GM03348 (cell line): ENCODE data around the gene FAM131C.
"Not testable (repeated sequence)": the region's sequence is repeated elsewhere in the genome, so short reads cannot be mapped to it uniquely, and the experiment has no call there.

Experiments
- DNase-seq: peaks from one replicate; pipeline ENCODE4 v3.0.0; 2012; ENCODE audit warnings: low spot score

The FAM131C gene

GRCh38 chr1:16058394-16059120, 14.9 kb downstream of the FAM131C start:
- DNase-seq: not testable (repeated sequence)

- DNase-seq: not testable (repeated sequence)
These were observed 16.0 kb downstream of the FAM131C start for GRCh38 chr1:16057314-16057915.

- not testable (repeated sequence) for DNase-seq
These were observed 16.9 kb downstream of the FAM131C start for GRCh38 chr1:16056521-16056912.

DNA sequence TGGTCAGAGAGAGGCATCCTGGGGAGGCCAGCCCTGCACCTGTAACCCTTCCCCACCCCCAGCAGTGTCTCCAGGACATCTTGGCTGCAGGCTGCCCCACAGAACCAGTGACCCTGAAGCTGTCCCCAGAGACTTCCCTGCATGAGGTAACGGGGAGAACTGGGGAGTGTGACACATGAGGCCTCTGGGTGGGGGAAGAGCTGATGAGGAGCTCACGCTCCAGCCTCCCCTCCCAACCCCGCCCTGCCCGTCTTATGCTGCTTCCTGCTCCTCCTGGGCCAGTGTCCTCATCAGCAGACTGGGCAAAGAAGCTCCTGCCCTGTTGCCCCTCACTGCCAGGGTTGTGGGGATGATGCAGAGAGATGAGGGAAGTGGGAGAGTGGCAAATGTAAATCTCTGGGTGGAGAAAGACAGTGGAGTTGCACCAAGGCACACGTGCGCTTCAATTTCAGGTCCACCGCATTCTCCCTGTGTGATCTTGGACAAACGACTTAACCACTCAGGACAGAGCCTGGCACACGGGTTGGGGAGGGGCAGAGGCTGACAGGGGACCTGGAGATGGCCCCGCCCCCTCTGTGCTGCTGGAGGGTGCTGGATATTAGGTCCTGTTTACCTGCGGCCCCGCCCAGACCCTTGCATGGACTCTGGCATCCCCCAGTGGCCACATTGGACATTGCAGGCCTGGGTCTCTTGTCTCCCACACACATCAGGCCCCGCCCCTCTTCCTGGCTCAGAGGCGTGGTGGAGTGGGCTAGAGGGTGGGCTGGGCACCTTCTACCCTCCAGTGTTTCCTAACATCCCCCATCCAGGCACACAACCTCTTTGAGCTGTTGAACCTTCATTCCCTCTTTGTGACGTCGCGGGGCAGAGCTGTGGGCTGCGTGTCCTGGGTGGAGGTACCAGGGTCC, 17.6 kb downstream of the FAM131C start:
- DNase-seq: peak; percentile 88

DNA sequence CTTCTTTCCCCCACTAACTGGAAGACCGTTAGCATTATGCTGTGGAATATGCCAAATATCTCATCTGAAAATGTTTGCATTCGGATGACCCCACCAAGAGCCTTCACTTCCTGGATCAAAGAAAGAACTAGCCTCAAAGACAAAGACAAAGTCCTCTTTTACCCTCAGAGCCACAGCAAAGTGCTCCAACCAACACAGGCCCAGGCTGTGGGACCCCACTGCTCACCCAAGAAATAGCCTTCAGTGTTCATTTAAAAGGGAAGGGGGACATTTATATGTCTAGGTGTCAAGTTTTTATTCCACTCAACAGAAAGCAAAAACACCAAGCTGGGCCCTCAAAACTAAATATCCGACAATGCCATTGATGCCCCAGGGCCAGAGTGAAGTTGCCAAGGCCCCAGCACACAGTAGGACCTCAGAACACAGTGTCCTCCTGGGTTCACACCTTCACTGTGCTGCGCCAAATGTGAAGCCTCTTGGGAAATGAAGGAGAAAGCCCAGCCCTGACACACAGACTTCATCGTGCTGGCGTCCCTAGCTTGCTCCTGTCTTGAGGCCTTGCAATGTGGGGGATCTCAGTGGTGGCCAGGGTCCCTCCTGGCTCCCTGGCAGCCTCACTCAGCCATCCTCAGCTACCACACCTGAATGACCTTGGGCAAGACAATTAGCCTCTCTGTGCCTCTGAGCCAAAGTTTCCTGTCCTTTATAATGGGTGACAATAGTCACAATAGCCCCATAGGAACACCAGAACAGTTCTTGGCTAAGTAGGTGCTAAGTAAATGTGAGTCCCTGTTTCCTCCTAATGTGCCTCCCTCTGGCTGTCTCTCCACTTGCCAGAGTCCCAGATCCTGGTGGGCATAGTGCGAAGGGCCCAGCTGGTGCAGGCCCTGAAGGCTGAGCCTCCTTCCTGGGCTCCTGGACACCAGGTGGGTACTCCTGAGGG, 18.6 kb downstream of the FAM131C start:
- DNase-seq: no peak

- no peak for DNase-seq
These were observed 19.5 kb downstream of the FAM131C start for GRCh38 chr1:16053781-16054502.

- DNase-seq: not testable (repeated sequence)
These were observed 21.5 kb downstream of the FAM131C start for GRCh38 chr1:16051949-16052348.

DNA sequence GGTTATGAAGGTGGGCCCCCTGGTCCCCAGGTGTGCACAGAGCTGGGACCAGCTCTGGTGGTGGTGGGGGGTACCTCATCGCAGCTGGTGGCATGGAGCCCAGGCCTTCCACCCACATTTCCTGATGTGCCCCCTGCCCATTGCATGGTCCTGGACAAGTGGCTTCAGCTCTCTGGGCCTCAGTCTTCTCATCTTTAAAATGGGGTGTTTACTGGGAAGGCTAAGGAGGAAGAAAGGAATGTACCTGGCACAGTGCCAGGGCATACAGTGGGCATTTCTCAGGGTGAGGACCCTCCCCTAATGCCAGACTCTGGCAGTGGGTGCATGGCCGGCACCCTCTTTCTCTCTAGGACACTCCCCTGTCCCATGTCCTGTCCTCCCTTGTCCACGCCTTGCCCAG, 22.4 kb downstream of the FAM131C start:
- no peak for DNase-seq

DNA sequence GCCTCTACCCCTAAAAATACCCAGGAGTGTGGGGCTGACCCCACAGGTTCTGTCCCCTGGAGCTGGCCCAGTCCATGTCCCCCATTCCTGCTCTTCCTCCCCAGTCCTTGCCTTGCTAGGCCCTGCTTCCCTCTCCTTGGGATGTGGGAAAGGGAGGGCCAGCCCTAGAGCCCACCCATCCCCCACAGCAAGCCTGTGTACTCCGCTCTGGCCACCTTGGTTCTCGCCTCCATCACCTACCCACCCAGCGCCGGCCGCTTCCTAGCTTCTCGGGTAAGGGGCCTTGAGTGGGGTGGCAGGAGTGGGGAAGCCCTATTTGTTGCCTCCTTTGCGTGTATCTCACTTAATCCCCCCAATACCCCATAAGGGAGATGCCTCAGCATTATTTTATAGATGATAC, 23.1 kb downstream of the FAM131C start:
- no peak for DNase-seq

GRCh38 chr1:16048573-16049189, 24.8 kb downstream of the FAM131C start:
- peak; percentile 76 for DNase-seq

DNA sequence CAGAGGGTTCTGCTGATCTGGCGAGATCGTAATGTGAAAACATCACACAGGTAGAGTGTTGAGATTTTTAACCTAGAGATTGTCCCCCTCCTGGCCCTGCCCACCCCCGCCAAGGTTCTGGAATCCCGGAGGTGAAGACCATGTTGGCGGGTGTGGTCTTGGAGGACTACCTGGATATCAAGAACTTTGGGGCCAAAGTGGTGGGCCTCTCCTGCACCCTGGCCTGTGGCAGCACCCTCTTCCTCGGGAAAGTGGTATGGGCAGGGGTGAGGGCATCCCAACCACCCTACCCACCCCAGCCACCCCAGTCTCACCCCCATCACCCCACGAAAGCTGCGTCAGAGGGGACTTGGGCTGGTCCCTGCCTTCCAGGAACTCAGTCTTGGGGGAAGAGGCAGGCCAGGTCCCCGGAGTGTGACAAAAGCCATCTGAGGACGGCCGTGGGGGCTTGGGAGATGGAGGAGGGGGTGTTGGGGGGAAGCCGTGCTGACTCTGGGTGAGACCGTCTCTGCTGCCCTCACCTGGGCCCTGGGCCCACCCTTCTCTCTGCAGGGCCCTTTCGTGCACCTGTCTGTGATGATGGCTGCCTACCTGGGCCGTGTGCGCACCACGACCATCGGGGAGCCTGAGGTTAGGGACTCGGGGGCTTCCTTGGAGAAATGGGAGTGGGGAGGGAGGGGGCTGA, 25.5 kb downstream of the FAM131C start:
- DNase-seq: no peak

- DNase-seq: no peak
These were observed 26.6 kb downstream of the FAM131C start for GRCh38 chr1:16046842-16047241.

GRCh38 chr1:16043950-16044349, 29.5 kb downstream of the FAM131C start:
- DNase-seq: no peak

DNA sequence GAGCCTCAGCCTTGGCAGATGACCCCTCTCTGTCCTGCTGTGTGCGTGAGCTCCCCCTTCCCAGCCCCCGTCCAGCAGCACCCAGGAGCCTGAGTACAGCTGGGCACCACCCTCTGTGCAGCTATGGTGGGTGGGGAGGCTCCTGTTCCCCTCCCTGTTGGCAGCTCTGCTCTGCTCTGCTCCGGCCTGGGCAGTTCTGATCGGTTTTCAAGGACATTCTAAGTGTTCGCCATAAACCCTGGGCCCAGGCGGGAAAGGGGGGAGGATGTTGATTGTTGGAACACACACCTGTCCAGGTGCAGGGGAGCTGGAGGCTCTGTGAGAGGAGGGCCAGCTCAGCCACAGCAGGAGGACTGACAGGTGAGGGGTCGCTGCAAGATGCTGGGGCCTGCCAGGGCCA, 29.9 kb downstream of the FAM131C start, which contains the start of gene CLCNKB:
Gene CLCNKB, plus strand, starts transcription at position 262 of the 400 bp plus-strand sequence. CDS start 711 bp downstream, outside the sequence.
- no peak for DNase-seq

- not testable (repeated sequence) for DNase-seq
These were observed 30.8 kb downstream of the FAM131C start for GRCh38 chr1:16042654-16043053.

DNA sequence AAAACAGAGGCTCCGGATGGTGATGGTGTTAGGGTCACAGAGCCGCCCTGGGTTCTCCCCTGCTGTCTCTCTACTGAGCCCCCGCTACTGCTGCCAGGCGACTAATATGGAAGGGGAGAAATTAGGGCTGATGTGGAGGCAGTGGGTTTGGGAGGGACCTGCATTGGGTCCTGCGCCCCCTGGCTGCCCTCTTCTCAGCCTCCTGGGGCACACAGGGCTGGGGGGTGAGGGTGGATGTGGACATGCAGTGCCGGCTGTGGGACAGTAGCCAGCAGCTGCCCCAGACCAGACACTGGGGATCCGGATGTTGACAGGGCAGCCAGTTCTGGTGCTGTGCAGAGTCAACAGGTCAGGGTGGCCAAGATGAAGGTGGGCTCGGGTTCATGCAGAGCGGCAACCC, 31.4 kb downstream of the FAM131C start:
- no peak for DNase-seq

- DNase-seq: no peak
These were observed 32.3 kb downstream of the FAM131C start for GRCh38 chr1:16041200-16041599.

DNA sequence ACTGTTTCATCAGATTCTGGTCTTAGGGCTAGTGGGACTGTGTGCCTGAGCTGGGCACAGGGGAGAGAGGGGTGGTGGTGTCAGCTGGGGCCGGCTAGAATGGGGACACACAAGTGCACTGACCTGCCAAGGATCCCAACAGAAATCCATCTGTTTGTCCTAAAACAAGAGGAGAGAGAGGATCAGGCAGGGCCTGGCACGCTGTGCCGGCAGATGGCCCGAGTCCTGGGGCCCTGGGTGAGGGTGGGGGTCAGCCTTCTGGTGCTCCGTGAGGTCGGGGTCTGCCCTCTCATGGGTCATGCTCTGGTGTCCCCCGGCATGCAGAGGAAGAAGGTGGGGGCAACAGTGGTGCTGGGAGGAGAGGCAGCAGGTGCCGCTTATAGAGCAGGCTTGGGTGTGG, 33.6 kb downstream of the FAM131C start:
- DNase-seq: not testable (repeated sequence)

DNA sequence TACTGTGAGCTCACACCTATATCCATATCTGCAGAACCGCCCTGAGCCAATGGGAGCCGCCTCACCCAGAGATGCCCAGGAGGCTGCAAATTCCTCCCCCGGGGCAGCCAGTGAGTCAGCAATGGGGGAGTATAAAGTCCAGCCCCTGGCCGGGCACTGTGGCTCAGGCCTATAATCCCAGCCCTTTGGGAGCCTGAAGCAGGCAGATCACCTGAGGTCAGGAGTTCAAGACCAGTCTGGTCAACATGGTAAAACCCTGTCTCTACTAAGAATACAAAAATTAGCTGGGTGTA, 34.9 kb downstream of the FAM131C start:
- DNase-seq: no peak

GRCh38 chr1:16036461-16036860, 37.0 kb downstream of the FAM131C start:
- not testable (repeated sequence) for DNase-seq
